Spleen (tissue), 7 donors: ENCODE results near the gene PDIA2.

Experiments used
- POLR2AphosphoS5 ChIP-seq, 3 donors: sonication (generic); formaldehyde crosslinking; IDR thresholded peaks; one replicate each; pipeline ENCODE4 v1.5.1; 2017; ENCODE audit warnings: antibody characterized with exemption in 3 of 3
- TF ChIP-seq, protein P1 (sequence below), 11 experiments: fragments of 200-600 bp in 7 of 11; fragments of 450-650 bp in 4 of 11; sonication (generic) in 4 of 11; IDR thresholded peaks in 8 of 11; conservative IDR thresholded peaks in 3 of 11; 1 replicate in 7 of 11; 2 replicates in 4 of 11; pipeline versions ENCODE4 v1.4.0 to v1.8.0; 2016 to 2021; ENCODE audit warnings: antibody characterized with exemption in 11 of 11, inconsistent platforms in 4 of 11, mild to moderate bottlenecking in 1 of 11
- donor health status: DM: no; HTN: no; CAD: no; lungs with moderate emphysema.
- donor health status: DM: no; HTN: no; CAD: no.
- donor health status: DM: no; HTN: no; CAD: no.

DNA sequence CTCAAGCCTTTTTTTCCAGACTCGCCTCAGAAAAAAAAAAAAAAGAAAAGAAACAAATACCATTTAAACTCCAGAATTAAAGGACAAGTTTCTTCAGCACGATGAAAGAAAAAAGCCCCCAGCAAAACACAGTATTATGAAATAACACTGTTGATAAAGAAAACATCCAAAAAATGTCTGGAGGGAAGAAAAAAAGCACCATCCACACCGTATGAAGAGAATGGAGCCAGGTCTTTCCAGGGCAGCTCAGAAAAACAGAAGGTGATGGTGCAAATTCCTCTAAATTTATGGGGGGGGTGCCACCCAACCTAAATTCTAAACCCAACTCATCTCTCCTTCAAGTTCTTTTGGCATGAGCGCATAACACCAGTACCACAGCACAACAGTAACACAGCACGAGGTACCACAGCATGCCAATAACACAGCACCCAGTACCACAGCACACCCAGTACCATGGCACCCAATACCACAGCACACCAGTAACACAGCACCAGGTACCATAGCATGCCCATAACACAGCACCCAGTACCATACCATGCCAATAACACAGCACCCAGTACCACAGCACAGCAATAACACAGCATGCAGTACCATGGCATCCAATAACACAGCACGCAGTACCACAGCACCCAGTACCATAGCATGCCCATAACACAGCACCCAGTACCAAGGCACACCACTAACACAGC, 50.6 kb downstream of the PDIA2 start:
- TF ChIP-seq, protein P1, sequence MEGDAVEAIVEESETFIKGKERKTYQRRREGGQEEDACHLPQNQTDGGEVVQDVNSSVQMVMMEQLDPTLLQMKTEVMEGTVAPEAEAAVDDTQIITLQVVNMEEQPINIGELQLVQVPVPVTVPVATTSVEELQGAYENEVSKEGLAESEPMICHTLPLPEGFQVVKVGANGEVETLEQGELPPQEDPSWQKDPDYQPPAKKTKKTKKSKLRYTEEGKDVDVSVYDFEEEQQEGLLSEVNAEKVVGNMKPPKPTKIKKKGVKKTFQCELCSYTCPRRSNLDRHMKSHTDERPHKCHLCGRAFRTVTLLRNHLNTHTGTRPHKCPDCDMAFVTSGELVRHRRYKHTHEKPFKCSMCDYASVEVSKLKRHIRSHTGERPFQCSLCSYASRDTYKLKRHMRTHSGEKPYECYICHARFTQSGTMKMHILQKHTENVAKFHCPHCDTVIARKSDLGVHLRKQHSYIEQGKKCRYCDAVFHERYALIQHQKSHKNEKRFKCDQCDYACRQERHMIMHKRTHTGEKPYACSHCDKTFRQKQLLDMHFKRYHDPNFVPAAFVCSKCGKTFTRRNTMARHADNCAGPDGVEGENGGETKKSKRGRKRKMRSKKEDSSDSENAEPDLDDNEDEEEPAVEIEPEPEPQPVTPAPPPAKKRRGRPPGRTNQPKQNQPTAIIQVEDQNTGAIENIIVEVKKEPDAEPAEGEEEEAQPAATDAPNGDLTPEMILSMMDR (IDR thresholded peaks at IDR 0.05 in 8 of 11, conservative IDR thresholded peaks at IDR 0.05 in 3 of 11) = no peak
- TF ChIP-seq POLR2AphosphoS5 (IDR thresholded peaks at IDR 0.05) = no peak
